Spleen (tissue), 7 donors: ENCODE data around the gene FASN.

ENCODE experiments used
- POLR2A ChIP-seq, 3 donors: fragments of 450-650 bp; IDR thresholded peaks; one replicate each; pipeline ENCODE4 v1.5.1; 2017; ENCODE audit warnings: antibody characterized with exemption in 3 of 3, mild to moderate bottlenecking in 1 of 3
- POLR2AphosphoS5 ChIP-seq, 3 donors: sonication (generic); formaldehyde crosslinking; IDR thresholded peaks; one replicate each; pipeline ENCODE4 v1.5.1; 2017; ENCODE audit warnings: antibody characterized with exemption in 3 of 3
- TF ChIP-seq, protein P1 (sequence below), 11 experiments: fragments of 200-600 bp in 7 of 11; fragments of 450-650 bp in 4 of 11; sonication (generic) in 4 of 11; IDR thresholded peaks in 8 of 11; conservative IDR thresholded peaks in 3 of 11; 1 replicate in 7 of 11; 2 replicates in 4 of 11; pipeline versions ENCODE4 v1.4.0 to v1.8.0; 2016 to 2021; ENCODE audit warnings: antibody characterized with exemption in 11 of 11, inconsistent platforms in 4 of 11, mild to moderate bottlenecking in 1 of 11
- donor health status: DM: no; HTN: no; CAD: no; lungs with moderate emphysema.
- donor health status: DM: no; HTN: no; CAD: no.
- donor health status: DM: no; HTN: no; CAD: no.

DNA sequence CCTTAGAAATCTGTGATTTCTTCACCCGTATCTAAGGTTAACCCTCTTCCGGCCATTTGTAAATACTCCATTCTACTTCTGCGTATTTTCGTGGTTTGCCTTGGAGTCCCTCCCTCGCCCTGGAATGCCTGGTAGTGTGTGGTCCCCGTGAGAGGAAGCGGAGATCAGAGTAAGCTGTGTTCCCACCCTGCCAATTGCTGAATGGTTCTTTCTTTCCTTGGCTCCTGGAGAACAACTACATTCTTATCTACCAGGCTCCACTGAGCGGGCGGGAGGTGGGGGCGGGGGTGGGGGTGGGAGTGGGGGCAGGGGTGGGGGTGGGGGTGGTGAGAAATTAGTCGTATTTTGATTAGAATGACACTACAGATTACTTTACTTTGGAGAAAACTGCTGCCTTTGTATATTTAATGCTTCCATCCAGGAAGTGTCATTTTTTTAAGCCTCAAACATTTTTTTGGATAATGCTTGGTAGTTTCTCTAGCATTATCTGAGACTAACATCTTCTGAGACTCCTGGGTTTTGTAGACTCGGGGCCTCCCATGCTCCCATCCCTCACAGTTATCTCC is 20.9 kb upstream of the FASN start:
- TF ChIP-seq, protein P1, sequence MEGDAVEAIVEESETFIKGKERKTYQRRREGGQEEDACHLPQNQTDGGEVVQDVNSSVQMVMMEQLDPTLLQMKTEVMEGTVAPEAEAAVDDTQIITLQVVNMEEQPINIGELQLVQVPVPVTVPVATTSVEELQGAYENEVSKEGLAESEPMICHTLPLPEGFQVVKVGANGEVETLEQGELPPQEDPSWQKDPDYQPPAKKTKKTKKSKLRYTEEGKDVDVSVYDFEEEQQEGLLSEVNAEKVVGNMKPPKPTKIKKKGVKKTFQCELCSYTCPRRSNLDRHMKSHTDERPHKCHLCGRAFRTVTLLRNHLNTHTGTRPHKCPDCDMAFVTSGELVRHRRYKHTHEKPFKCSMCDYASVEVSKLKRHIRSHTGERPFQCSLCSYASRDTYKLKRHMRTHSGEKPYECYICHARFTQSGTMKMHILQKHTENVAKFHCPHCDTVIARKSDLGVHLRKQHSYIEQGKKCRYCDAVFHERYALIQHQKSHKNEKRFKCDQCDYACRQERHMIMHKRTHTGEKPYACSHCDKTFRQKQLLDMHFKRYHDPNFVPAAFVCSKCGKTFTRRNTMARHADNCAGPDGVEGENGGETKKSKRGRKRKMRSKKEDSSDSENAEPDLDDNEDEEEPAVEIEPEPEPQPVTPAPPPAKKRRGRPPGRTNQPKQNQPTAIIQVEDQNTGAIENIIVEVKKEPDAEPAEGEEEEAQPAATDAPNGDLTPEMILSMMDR (IDR thresholded peaks at IDR 0.05 in 8 of 11, conservative IDR thresholded peaks at IDR 0.05 in 3 of 11): no peak
- TF ChIP-seq POLR2A (IDR thresholded peaks at IDR 0.05) (no peak), POLR2AphosphoS5 (IDR thresholded peaks at IDR 0.05) (no peak)
